ENCODE results near the gene HCRTR2. TPM values are rescaled to one million over a fixed set of nuclear protein-coding genes. Genes with fewer than 3 reads are reported as not detected.
"Not testable (repeated sequence)": the region's sequence is repeated elsewhere in the genome, so short reads cannot be mapped to it uniquely, and the experiment has no call there.

The HCRTR2 gene
- total RNA-seq, 1 donor from 2014 or later = not detected

GRCh38 chr6:55293116-55293515 lies 118.8 kb downstream of the HCRTR2 start:
- TF ChIP-seq, protein P1, sequence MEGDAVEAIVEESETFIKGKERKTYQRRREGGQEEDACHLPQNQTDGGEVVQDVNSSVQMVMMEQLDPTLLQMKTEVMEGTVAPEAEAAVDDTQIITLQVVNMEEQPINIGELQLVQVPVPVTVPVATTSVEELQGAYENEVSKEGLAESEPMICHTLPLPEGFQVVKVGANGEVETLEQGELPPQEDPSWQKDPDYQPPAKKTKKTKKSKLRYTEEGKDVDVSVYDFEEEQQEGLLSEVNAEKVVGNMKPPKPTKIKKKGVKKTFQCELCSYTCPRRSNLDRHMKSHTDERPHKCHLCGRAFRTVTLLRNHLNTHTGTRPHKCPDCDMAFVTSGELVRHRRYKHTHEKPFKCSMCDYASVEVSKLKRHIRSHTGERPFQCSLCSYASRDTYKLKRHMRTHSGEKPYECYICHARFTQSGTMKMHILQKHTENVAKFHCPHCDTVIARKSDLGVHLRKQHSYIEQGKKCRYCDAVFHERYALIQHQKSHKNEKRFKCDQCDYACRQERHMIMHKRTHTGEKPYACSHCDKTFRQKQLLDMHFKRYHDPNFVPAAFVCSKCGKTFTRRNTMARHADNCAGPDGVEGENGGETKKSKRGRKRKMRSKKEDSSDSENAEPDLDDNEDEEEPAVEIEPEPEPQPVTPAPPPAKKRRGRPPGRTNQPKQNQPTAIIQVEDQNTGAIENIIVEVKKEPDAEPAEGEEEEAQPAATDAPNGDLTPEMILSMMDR (IDR thresholded peaks at IDR 0.05) = no peak

DNA sequence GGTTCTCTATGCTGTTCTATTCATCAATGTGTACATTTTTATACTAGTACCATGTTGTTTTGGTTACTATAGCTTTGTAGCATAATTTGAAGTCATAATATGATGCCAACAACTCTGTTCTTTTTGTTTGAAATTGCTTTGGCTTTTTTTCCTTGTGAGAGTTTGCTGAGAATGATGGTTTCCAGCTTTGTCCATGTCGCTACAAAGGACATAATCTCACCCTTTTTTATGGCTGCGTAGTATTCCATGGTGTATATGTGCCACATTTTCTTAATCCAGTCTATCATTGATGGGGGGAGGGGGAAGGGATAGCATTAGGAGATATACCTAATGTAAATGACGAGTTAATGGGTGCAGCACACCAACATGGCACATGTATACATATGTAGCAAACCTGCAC lies 122.9 kb downstream of the HCRTR2 start:
- intact Hi-C loops (cut with DNase I); H3K4me1 ChIP-seq; H3K36me3 ChIP-seq; H3K4me3 ChIP-seq; DNase-seq (ENCODE audit: extremely low spot score in 2 of 2); H3K27ac ChIP-seq; H3K27me3 ChIP-seq; H3K9me3 ChIP-seq: not testable (repeated sequence)

More at GRCh38 chr6:55293116-55293515, 118.8 kb downstream of the HCRTR2 start:
- Histone ChIP-seq H3K9me3 (no peaks in the 10 kb centered on the region), H3K27ac (no peak overlapping the region), H3K4me1 (no peaks in the 10 kb centered on the region), H3K36me3 (no peaks in the 10 kb centered on the region), H3K27me3 (no peaks in the 10 kb centered on the region), H3K4me3 (no peak overlapping the region)
- intact Hi-C loops (cut with DNase I) = no loop called here
- no peak for DNase-seq (ENCODE audit: extremely low spot score in 2 of 2)

GRCh38 chr6:55299286-55299985 lies 125.1 kb downstream of the HCRTR2 start:
- TF ChIP-seq POLR2AphosphoS5 (IDR thresholded peaks at IDR 0.05; ENCODE audit: insufficient read depth in 1 of 2, low read depth in 1 of 2) (no peak), POLR2A (IDR thresholded peaks at IDR 0.05) (no peak)
- TF ChIP-seq, protein P1 (IDR thresholded peaks at IDR 0.05) = no peak
- H3K27ac ChIP-seq = no peak overlapping the region
- no peak for DNase-seq (ENCODE audit: extremely low spot score in 2 of 2)
- no peaks in the 10 kb centered on the region for H3K27me3 ChIP-seq
- no peaks in the 10 kb centered on the region for H3K4me1 ChIP-seq
- H3K9me3 ChIP-seq = no peaks in the 10 kb centered on the region
- intact Hi-C loops (cut with DNase I) = no loop called here
- H3K36me3 ChIP-seq = no peaks in the 10 kb centered on the region
- H3K4me3 ChIP-seq = no peak overlapping the region

DNA sequence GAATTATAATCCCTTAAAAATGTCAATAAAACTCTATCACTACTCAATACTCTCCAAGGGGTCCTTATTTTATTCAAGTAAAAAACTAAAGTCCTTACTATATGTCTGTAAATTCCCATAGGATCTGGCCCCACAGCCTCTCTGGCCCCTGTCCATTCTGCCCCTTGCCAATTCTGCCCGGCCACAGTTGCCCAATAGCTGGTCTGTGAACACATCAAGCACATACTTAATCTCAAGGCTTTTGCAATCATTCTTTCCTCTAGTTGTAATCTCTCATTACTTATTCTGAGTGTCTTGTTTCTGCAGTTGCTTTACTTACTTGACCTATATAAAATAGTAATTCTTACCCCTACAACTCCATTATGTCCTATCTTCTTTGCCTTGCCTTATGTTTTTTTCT lies 130.4 kb downstream of the HCRTR2 start:
- H3K36me3 ChIP-seq = no peaks in the 10 kb centered on the region
- intact Hi-C loops (cut with DNase I) = no loop called here
- no peak overlapping the region for H3K4me3 ChIP-seq
- H3K27me3 ChIP-seq = no peaks in the 10 kb centered on the region
- no peaks in the 10 kb centered on the region for H3K9me3 ChIP-seq
- DNase-seq (ENCODE audit: extremely low spot score in 2 of 2) = no peak
- no peak overlapping the region for H3K27ac ChIP-seq
- no peaks in the 10 kb centered on the region for H3K4me1 ChIP-seq
- TF ChIP-seq, protein P1 (IDR thresholded peaks at IDR 0.05) = no peak
- no peak for TF ChIP-seq POLR2AphosphoS5 (IDR thresholded peaks at IDR 0.05; ENCODE audit: insufficient read depth in 1 of 2, low read depth in 1 of 2)
- no peak for TF ChIP-seq POLR2A (IDR thresholded peaks at IDR 0.05)

GRCh38 chr6:55319961-55320695 lies 145.8 kb downstream of the HCRTR2 start:
- no peak overlapping the region for H3K4me3 ChIP-seq
- no peaks in the 10 kb centered on the region for H3K9me3 ChIP-seq
- no peaks in the 10 kb centered on the region for H3K36me3 ChIP-seq
- no peak for TF ChIP-seq POLR2A (IDR thresholded peaks at IDR 0.05)
- TF ChIP-seq POLR2AphosphoS5 (IDR thresholded peaks at IDR 0.05; ENCODE audit: insufficient read depth in 1 of 2, low read depth in 1 of 2) = no peak
- TF ChIP-seq, protein P1 (IDR thresholded peaks at IDR 0.05) = no peak
- no peaks in the 10 kb centered on the region for H3K4me1 ChIP-seq
- H3K27ac ChIP-seq = no peak overlapping the region
- DNase-seq (ENCODE audit: extremely low spot score in 2 of 2) = no peak
- H3K27me3 ChIP-seq = no peaks in the 10 kb centered on the region
- intact Hi-C loops (cut with DNase I) = no loop called here

Data from vagina (tissue), 2 donors.